ENCODE data around the gene TMED1. TPM values are rescaled to one million over a fixed set of nuclear protein-coding genes. Genes with fewer than 3 reads are reported as not detected.

Gene TMED1
- total and polyA plus RNA-seq, 2 experiments from 2014 or later: 29.7 to 37.2 TPM

GRCh38 chr19:10782795-10783194 lies 53.2 kb downstream of the TMED1 start:
- no peak for ATAC-seq
- Mint-ChIP-seq H3K36me3 (ENCODE audit: low read depth) (peaks cover 63% of the 10 kb centered on the region), H3K27ac (no peak overlapping the region)

More at GRCh38 chr19:10782795-10783194, 53.2 kb downstream of the TMED1 start:
- no peaks in the 10 kb centered on the region for H3K4me1 Mint-ChIP-seq
- no peak for TF ChIP-seq CTCF (conservative IDR thresholded peaks at IDR 0.05; ENCODE audit: low read depth in 2 of 2)
- no peak for TF ChIP-seq REST (IDR thresholded peaks at IDR 0.05; ENCODE audit: unreplicated experiment)
- no peak for TF ChIP-seq NANOG (IDR thresholded peaks at IDR 0.05; ENCODE audit: borderline replicate concordance)
- TF ChIP-seq EZH2phosphoT487 (IDR thresholded peaks at IDR 0.05; ENCODE audit: unreplicated experiment): no peak
- TF ChIP-seq POLR2AphosphoS5 (IDR thresholded peaks at IDR 0.05; ENCODE audit: low read depth): no peak
- TF ChIP-seq JUNB (IDR thresholded peaks at IDR 0.05; ENCODE audit: unreplicated experiment): no peak
- no peak for TF ChIP-seq ZNF462 (CRISPR knock-in tag; IDR thresholded peaks at IDR 0.05)
- no peak for TF ChIP-seq EZH2 (IDR thresholded peaks at IDR 0.05; ENCODE audit: low read depth, unreplicated experiment)
- no peak for TF ChIP-seq STAT1 (IDR thresholded peaks at IDR 0.05; ENCODE audit: unreplicated experiment)
- TF ChIP-seq ZNF114 (CRISPR knock-in tag; IDR thresholded peaks at IDR 0.05): no peak
- no peak for TF ChIP-seq ZNF331 (CRISPR knock-in tag; IDR thresholded peaks at IDR 0.05; ENCODE audit: low read depth)
- no peak for TF ChIP-seq CREB1 (CRISPR knock-in tag; IDR thresholded peaks at IDR 0.05; ENCODE audit: low read depth)
- no peak for TF ChIP-seq ETS1 (IDR thresholded peaks at IDR 0.05)
- Histone ChIP-seq H4K20me1 (replicated peaks; ENCODE audit: insufficient read depth) (no peaks in the 10 kb centered on the region), H3K79me2 (replicated peaks; ENCODE audit: insufficient read depth) (no peaks in the 10 kb centered on the region), H3K4me1 (ENCODE audit: insufficient read depth) (no peaks in the 10 kb centered on the region), H3K36me3 (ENCODE audit: insufficient read depth) (peaks cover 10% of the 10 kb centered on the region), H2AFZ (no peak overlapping the region), H3K4me3 (no peak overlapping the region), H3K9me2 (ENCODE audit: insufficient read depth) (no peaks in the 10 kb centered on the region), H3K4me2 (no peak overlapping the region), H3K27me3 (ENCODE audit: insufficient read depth) (no peaks in the 10 kb centered on the region), H3F3A (replicated peaks; ENCODE audit: low read depth) (0 out of 2 replicates have a peak, but pooled peaks cover 2% of the 10 kb centered on the region), H3K27ac (ENCODE audit: low read depth) (no peak overlapping the region)
- no peak overlapping the region for H3K4me3 Mint-ChIP-seq
- no peaks in the 10 kb centered on the region for H3K9me3 Mint-ChIP-seq
- DNase-seq (ENCODE audit: low spot score): no peak
- H3K27me3 Mint-ChIP-seq (ENCODE audit: insufficient read depth, low read depth, poor library complexity): peaks cover 9% of the 10 kb centered on the region
